Inflammatory macrophage treated with lipopolysaccharide for 1 hour (primary cell): Measurements from ENCODE around the gene HERC2.
"Not testable (repeated sequence)": the region's sequence is repeated elsewhere in the genome, so short reads cannot be mapped to it uniquely, and the experiment has no call there.

Experiments used
- DNase-seq, 2 donors: peaks; one replicate each; pipeline ENCODE4 v3.0.0-alpha.2; 2020 to 2022

Gene HERC2

DNA sequence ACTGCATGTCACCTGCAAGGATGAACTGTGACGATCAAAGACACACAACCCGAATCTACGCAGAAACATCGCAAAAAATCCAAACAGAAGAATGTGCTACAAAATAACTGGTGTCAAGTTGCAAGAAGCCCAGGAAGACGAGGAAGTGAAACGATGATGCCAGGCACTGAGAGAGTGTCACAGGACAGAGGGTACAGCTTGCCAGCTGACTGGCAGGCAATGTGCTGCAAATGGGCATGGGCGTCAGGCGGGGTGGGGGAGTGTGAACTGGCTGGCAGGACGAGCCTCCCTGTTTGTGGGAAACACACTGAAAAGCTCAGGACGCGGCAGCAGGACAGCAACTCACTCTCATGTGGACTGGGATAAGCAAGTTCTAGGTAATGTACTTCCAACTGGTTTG lies 193.9 kb downstream of the HERC2 start:
- DNase-seq = peak; percentile 51 to 85

DNA sequence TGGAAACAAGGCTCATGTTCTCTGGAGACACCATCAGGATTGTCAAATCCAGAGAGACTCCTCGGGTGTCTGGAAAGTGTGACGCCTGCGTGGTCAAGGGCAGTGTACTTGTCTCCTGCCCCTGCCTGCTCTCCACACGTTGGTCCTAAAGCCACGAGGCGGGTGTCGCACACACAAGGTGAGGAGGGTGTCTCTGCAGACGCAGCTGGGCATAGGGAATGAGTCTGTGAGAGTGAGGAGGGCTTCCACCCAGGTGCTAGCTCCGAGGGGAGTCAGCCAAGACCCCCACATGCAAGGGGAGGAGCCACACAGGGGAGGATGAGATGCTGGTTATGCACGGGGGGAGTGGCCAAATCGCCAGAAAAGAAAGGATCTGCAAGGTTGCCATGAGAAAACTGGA lies 194.9 kb downstream of the HERC2 start:
- no peak for DNase-seq

DNA sequence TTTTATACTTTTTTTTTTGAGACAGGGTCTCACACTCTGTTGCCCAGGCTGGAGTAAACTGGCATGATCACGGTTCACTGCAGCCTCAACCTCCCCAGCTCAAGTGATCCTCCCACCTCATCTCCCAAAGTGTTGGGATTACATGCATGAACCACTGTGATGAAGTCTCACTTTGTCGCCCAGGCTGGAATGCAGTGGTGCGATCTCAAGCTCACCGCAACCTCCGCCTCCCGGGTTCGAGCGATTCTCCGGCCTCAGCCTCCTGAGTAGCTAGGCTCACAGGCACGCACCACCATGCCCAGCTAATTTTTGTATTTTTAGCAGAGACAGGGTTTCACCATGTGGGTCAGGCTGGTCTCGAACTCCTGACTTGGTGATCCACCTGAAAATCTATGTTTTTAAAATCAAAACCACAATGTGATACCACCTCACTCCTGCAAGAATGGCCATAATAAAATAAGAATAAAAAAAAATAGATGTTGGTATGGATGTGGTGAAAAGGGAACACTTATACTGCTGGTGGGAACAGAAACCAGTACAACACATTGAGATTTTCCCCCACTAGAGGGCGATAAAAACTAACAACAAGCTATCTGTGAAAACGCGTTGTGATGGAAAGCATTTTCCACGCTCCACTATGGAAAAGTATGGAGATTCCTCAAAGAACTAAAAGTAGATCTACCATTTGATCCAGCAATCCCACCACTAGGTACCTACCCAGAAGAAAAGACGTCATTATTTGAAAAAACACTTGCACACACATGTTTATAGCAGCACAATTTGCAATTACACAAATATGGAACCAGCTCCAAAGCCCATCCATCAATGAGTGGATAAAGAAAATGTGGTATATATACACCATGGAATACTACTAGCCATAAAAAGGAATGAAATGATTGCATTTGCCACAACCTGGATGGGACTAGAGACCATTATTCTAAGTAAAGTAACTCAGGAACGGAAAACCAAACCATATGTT lies 196.0 kb downstream of the HERC2 start:
- DNase-seq = peak; percentile 45 to 81

DNA sequence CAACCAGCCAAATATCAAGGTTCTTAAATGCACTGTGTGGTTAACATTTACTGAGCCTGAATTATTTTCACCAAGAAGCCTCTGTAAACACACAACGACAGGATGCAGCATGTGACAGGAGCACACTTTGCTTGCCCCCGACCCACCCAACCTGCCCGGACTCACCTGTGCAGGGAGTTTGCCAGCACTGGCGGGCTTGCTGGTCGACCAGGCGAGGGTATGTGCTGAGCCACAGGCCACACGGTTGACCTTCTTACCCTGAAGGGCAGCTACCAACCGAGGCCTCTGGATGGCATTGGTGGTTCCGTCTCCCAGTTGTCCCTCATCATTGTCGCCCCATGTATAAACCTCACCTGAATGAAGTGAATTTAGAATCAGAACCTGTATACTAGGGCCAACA lies 197.1 kb downstream of the HERC2 start:
- DNase-seq = no peak

DNA sequence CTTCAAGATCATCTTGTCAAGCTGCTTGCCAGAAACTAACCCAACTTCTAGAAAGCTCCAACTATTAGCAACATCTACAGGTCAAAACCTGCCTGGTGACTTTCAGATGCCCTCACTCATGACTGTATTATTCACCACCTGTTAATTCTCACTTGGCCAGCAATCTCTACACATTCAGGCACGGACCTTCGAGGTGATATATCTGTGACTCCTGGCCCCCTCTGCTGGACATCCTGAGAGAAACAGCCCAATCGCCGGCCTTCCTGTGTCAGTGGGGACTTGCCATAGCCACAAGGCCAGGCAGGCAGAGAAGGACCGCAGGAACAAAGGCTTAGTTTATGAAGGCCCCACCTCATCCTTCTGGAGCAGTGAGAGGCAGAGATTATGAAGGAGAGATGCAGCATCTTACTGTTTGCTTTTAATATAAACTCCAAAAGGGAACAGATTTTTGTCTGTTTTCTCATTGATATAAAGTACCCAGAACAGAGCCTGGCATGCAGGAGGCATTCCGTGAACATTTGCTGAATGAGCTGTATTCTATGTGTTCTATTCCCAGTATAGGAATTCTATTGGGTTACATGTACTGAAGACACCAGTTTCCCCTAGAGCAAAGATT lies 198.5 kb downstream of the HERC2 start:
- DNase-seq = peak; percentile 29 to 69

DNA sequence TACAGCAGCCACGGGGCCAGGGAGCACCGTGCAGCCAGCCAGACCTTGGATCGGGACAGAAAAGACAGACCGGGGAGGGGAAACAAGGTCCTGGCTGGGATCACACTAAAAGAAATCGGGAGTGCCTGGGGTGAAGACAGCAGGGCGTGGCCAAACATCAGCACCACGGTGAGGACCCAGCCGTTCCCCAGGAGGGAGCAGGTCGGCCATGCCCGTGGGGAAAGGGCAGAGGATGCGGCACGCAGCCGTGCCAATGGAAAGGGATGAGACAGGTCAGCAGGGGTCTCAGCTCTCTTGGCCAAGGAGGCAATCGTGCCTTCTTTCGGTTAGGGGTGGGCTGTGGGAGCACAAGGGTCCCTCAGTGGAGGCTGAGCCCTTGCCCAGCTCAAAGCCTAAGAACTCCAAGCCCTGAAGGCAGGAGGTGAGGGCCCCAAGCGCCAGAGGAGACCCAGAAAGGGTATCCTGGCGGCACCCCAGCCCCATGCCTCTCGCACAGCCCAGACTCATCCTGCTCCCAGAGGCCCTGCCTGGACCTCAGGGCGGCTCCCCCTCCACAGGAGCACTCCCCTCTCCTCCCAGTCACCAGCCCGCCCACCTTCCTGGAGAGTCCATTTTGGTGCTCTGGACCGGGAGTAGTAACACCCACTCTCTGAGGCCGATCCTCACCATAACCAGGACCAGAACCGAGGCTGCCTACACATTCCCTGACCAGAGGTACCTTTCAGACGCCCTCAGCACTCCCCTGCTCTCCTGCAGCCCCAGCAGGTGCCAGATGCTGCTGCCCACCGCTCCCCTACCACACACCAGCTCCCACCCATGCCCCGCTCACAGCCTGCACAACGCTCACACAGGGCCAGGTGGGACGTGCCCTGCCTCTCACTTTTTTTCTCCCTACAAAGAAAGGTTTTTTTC lies 199.7 kb downstream of the HERC2 start:
- DNase-seq = no peak

DNA sequence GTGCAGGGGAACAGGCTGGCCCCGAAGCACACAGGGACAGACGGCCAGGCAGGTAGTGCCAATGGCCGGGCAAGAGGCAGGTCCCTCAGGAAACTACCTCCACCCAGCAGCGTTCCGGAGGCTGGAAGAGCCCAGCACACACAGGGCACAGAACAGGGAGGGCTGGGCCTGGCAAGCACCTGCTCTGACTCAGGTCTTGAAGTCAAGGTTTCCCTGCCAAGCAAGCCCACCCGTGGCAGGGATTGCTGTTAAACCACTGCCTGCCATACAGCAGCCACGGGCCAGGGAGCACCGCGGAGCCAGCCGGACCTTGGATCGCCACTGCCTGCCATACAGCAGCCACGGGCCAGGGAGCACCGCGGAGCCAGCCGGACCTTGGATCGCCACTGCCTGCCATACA lies 200.4 kb downstream of the HERC2 start:
- not testable (repeated sequence) for DNase-seq

DNA sequence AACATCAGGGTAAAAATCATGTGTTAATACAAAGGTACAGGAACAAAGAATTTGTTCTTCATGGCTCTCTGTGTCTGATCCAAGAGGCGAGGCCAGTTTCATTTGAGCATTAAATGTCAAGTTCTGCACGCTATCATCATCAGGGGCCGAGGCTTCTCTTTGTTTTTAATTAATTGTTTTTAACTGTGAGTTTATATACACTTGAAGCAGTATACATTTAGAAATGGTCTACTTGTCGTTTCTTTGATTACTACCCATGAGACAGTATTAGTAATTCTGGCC lies 201.7 kb downstream of the HERC2 start:
- DNase-seq = no peak

DNA sequence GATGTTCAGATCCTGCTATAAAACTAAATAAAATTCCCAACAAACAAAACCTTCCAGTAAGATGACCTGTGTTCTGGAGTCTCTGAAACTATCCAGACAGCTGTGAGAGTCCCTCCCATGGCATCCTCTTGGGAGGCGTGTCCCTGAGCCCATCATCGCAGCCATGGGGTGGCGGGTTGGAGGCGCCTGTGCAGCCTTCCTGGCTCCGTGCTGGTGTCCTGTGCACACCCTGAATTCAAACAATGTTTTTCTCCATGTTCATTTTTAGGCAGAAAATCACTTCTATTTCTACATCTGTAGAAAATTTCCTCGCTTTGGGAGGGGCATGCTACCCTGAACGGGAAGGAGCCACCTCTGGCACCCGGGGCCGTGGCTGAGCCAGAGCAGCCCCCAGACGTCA lies 203.4 kb downstream of the HERC2 start:
- DNase-seq = no peak

DNA sequence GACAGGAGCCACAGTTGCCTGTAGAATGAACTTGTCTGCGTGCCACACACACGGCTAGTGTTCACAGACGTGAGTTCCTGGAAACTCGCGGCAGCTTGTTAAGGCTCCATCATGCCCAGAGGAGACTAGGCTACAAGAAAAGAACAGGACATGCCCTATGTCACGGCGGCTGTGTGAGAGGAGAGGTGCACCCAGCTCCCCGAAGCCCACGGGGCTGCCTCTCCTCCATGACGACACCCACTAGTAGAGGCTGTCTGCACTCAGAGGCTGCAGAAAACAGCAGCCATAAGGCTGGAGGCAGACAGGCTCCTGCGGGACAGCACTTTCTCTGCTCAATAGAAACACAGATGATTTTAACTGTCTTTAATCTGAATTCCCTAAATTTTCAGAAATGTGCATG lies 203.9 kb downstream of the HERC2 start:
- DNase-seq = no peak

DNA sequence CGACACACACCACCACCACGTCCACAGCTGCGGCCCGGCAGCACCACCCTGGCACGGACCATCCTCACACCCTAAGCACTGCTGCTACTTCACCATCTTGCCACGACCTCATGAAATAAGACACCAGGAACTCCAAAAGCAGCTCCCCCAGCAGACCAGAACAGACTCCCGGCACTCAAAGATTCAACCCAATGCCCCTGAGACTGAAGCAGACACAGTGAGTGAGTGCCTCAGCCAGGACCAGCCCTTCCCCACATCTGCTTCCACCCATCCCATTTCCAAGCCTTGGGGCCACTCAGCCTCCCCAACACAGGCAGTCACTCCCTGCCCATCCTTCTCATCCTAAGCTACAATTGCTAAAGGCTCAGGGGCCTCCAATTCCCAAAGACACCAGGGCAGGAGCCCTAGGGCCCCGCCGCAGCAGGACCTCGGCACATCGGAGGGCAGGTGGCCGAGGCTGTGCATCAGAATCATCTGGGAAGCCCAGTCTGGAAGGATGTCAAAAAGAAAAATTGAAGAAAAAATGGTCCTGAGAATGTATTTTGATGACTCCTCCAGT lies 204.5 kb downstream of the HERC2 start:
- DNase-seq = no peak

DNA sequence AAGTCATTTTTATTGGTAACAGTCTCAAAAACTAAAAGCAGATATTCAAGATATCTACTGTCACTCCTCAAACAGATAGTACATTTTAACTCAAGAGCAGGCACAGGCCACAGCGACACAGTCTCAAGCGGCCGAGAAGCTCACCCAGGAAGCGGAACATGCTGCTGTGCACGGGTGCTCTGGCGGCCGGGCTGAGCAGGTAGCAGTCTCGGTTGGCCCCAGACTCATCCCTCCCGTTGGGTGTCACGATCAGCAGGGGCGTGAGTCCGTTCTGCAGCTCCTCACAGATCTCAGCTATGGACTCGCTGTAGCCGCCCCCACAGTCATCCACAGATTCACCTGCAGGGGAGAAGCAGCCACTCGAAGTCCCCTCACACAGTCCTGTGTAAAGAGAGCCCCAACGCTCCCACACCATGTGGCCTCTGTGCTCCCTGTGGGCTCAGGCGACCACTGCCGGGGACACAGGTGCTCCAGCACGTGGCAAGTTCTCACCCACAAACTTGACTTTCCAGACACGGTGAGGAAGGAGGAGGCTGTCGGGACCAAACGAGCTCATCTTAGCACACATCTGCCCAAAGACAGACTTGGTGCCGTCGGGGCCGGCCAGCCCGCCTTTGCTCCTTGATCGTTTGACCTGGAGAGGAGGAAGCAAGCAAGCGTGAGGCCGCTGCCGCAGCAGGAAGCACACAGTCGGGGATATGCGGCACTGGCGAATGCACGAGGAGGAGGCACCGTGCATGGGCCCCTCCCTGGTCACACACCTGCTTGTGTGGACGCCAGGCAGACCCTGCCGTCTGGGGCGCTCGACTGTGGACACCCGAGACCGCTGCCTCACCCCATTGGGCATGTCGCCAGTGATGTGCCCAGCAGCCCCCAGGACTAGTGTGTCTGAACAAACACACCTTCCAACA lies 205.2 kb downstream of the HERC2 start:
- DNase-seq = no peak

DNA sequence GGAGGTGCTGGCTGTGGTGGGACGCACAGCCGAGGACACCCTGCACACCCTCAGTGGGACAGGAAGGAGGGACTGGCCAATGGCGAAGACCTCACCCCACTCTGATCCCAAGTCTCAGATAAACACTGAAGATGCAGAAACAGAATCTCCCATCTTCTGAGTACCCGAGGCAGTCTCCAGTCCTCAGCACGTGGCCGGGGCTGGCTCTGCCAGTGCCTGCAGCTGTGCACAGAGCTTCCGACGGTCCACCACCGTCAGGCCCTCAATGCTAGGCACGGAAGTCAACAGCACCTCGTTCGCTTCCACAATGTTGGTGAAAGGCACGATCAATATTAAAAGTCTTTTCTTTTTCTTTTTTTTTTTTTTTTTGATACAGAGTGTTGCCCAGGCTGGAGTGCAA lies 206.1 kb downstream of the HERC2 start:
- DNase-seq = no peak

DNA sequence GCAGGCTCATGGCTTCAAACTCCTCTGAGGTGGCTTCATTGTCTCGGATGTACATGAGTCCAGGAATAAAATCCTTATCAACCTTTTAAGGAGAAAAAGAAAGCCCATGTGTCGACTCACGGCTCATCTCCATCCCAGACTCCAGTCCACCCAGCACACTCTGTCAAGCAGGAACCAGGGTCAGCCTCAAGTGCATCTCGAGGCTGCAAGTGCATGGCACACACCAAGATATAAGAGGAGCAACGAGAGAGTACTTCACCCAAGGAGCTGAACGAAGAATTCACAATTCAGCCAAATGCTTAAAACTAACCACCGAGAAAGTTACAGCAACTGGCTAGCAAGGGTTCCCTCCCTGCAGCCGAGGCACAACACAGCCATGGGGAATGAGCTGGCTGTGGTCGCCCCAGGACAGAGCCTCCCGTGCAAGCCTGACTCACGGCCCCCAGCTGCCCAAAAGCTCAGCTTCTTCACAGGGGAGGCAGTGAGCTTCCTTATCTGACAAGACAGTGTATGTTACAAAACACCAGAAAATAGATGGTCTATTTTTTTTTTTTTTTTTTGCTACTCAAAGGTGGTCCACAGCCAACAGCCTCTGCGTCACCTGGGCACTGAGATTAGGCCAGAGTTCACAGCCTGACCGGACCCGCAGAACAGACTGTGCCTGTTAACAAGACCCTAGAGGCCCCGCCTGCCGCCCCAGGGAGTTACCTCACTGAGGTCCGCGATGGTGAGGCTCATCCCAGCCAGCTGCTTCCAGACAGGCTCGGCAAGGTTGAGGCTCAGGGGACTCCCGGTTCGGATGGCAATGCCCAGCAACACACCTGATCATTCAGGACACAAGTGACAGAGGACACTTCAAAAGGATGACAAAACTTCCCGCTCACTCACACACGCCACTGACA lies 207.0 kb downstream of the HERC2 start:
- no peak for DNase-seq

DNA sequence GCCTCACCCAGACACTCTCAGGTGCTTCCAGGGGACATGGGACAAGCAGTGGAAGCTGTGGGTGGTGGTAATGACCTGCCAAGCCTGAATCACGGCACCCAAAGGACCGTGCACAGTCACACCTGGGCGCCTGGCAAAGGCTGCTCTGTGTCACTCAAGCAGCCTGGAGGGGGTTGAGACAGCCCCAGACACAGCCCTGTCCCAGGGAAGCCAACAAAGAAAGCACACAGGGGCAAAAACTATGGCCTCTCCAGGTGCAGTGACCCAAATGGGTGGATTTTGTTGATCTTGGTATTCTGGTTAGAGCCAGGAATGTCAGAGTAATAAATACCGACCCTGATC lies 207.9 kb downstream of the HERC2 start:
- no peak for DNase-seq

DNA sequence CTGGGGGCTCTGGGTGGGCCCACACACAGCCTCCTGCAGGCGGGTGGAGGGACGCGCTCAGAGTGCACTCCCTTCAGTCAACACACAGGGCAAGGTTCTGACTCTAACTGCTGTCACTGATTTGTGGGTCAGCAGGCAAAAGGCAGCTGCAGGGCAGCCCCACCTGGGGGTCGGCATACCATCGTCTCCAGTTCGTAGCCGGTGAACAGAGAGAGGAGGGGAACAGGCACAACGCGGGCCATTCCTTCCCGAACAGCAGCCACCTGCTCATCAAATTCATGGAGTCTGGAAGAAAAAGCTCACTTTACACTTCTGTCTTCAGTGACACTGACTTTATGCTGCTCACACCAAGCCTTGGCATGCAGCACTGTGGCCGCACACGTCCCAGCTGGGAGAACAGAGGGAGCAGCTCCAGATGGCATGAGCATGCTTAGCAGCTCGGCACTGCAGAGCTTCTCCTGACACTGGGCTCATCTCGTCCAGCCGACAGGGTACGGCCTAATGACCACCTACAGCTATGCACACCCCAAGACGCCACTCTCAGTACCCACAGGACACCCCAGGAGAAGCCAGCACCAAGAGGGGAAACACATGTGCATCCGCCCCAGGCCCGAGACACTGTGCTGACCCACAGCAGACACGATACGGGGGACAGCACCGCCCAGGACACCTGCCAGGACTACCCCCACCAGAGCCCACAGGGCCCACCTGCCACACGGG lies 208.4 kb downstream of the HERC2 start:
- no peak for DNase-seq

DNA sequence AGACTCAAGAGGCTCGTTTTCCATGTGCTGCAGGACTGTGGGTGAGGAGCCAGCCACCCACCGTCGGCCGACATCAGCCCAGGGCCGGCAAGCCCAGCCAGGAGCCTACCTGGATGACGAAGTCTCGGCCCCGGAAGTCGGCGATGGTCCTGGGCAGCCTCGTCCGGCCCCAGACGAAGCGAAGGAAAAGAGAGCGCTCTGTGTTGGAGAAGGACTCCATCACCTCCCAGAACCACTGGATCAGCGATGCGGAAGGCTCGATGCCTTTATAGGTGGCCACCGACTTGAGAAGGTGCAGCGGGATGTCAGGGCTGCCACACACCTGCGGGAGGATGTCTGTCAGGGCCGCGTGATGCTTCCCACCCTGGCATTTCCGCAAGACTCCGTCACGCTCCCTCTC lies 209.0 kb downstream of the HERC2 start:
- no peak for DNase-seq

DNA sequence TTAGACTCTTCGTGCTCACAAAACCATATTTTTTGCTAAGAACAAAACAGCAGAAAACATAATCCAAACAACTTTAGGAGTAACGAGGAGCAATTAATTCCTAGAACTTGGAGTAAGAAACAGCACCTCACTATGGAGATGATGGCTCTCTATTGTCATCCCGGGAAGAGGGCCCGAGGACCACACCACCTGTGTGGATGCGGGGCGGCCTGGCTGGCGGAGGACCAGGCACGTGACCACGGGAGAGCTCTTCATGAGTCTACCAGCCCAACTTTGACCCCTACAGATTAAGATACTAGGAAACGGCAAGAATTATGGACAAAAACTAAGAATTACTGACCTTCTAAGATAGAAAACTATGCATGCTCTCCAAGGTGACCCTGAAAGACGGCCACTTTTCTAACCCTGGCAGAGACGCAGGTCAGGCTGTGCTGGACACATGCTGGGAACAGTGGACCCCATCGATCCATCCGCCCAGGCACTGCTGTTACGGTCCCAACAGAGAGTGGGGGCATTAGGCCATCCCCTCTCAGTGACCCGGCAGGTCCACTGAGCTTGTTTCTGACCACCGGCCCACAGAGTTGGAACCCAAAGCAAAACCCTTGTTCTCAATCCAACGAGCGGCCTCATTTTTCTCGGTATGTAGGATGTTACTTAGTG lies 209.7 kb downstream of the HERC2 start:
- DNase-seq = no peak

DNA sequence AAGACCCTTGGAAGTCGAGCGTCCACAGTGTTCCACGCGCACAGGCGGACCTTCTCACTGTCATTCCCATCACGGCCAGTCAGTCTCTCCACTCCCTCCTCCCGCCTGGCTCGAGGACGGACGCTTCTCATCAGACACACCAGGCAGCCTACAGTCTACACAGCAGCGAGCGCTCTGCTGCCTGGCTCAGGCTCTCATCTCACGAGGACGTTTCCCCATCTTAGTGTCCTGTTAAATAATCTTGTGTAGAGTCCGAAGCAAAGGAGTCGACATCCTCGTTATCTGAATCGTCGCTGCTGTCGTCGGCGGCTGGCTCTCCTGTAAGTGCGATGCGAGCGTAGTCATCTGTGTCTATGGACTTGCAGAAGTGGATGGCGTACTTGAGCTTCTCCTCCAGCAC lies 210.4 kb downstream of the HERC2 start:
- DNase-seq = no peak

DNA sequence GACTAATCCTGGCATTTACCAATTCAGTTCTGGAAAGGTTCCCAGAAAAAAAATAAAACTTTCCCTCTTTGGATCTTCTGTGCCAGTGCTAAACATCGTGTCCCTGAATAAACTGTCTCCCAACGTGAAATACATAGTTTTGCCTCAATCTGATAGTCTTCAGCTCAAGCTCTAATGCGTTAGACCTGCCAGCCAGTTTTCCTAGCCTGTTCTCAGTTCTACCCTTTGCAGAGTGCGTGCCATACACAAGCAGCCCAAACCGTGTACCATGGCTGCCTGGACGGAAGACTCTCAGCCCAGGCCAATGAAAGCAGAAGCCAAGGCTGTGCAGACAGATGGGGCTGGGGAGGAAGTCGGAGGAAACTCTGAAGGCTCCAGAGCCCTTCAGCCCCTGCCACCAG lies 211.5 kb downstream of the HERC2 start:
- no peak for DNase-seq
